ENCODE measurements around the gene LRP1-AS.

DNA sequence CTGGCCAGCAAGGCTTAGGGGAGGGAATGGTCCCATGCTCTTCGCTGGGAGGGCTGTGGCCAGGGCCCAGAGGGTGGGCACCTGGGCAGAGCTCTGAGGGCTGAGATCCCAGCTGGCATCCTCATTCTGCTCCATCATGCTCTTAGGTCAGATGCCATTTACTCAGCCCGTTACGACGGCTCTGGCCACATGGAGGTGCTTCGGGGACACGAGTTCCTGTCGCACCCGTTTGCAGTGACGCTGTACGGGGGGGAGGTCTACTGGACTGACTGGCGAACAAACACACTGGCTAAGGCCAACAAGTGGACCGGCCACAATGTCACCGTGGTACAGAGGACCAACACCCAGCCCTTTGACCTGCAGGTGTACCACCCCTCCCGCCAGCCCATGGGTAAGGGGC lies 30.8 kb upstream of the LRP1-AS start:
- TF ChIP-seq, protein P1, sequence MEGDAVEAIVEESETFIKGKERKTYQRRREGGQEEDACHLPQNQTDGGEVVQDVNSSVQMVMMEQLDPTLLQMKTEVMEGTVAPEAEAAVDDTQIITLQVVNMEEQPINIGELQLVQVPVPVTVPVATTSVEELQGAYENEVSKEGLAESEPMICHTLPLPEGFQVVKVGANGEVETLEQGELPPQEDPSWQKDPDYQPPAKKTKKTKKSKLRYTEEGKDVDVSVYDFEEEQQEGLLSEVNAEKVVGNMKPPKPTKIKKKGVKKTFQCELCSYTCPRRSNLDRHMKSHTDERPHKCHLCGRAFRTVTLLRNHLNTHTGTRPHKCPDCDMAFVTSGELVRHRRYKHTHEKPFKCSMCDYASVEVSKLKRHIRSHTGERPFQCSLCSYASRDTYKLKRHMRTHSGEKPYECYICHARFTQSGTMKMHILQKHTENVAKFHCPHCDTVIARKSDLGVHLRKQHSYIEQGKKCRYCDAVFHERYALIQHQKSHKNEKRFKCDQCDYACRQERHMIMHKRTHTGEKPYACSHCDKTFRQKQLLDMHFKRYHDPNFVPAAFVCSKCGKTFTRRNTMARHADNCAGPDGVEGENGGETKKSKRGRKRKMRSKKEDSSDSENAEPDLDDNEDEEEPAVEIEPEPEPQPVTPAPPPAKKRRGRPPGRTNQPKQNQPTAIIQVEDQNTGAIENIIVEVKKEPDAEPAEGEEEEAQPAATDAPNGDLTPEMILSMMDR (IDR thresholded peaks at IDR 0.05), result no peak
- TF ChIP-seq POLR2A (IDR thresholded peaks at IDR 0.05) (no peak), EP300 (IDR thresholded peaks at IDR 0.05) (no peak)

Measured in tibial nerve (tissue), 4 donors.